T-helper 1 cell treated with Interleukin-12 subunit alpha and Interleukin-12 subunit beta and Interleukin-4 antibody, amounts not matched to agents 30 μg/mL and 1 μg/mL, for 36 hours (primary cell): ENCODE measurements around the gene CDON.
A peak's percentile ranks its signal among the peaks of the same experiment; 100 is the strongest.

ENCODE experiments used
- H3K27ac Mint-ChIP-seq: one replicate; pipeline ENCODE4 v1.8.0; 2021; ENCODE audit warnings: mild to moderate bottlenecking, mixed read lengths
- H3K27me3 Mint-ChIP-seq: one replicate; pipeline ENCODE4 v1.8.0; 2021; ENCODE audit warnings: low read depth, mixed read lengths
- H3K36me3 Mint-ChIP-seq: one replicate; pipeline ENCODE4 v1.8.0; 2021; ENCODE audit warnings: low read depth, mixed read lengths
- H3K4me1 Mint-ChIP-seq: one replicate; pipeline ENCODE4 v1.8.0; 2021; ENCODE audit warnings: low read depth, mixed read lengths
- H3K4me3 Mint-ChIP-seq: one replicate; pipeline ENCODE4 v1.8.0; 2021; ENCODE audit warnings: mild to moderate bottlenecking, moderate library complexity, mixed read lengths
- H3K9me3 Mint-ChIP-seq: one replicate; pipeline ENCODE4 v1.8.0; 2021; ENCODE audit warnings: mixed read lengths

Gene CDON

DNA sequence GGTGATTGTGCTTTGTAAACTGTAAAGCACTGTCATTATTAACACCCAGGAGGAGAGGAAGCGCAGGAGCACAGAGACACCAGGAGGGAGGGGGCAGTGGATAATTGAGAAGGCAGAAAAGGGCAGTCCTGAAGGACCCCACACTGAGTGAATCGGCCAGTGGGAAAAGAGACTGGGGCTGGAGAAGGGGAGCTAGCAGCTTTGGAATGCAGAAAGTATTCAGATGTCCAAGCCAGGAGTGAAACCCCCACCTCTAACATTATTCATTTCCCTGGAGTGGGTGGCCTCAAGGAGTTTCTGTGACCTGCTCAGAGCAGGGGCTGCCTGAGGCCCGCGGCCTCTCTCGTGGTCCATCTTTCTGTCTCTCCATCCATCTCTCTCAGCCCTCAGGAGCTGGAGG, 38.0 kb upstream of the CDON start:
- H3K4me3 Mint-ChIP-seq: no peak overlapping the region
- H3K36me3 Mint-ChIP-seq: no peaks in the 10 kb centered on the region
- H3K27ac Mint-ChIP-seq: no peak overlapping the region
- no peaks in the 10 kb centered on the region for H3K4me1 Mint-ChIP-seq
- H3K27me3 Mint-ChIP-seq: no peaks in the 10 kb centered on the region
- no peaks in the 10 kb centered on the region for H3K9me3 Mint-ChIP-seq

DNA sequence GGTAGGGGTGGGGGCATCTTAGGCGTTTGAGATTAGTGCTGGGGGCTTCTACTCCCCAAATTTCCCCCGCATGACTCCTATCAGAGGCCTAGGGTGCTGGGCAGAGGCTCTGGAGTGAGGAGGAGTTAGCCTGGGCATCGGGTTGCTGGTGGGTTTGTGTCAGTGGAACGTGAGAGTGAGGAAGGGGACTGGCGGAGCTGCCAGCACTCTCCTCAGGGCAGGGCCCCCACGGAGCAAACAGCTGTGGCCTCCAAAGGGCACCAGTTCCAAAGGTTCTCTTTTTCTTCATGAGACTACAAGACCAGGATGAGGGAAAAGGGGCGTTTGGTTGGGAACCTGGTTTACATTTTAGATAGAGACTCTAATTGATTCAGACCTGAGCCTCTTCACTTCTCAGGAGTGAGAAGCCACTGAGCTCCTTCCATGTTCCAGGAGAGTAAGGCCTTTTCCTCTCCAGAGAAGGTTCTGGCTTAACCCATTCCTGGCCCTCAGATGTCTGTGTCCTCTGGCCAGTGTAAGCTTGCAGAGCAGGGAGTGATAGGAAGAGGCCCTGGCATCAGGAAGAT, 35.6 kb upstream of the CDON start:
- H3K27me3 Mint-ChIP-seq: peaks cover 3% of the 10 kb centered on the region
- no peaks in the 10 kb centered on the region for H3K36me3 Mint-ChIP-seq
- H3K4me1 Mint-ChIP-seq: no peaks in the 10 kb centered on the region
- no peaks in the 10 kb centered on the region for H3K9me3 Mint-ChIP-seq
- no peak overlapping the region for H3K4me3 Mint-ChIP-seq
- no peak overlapping the region for H3K27ac Mint-ChIP-seq

DNA sequence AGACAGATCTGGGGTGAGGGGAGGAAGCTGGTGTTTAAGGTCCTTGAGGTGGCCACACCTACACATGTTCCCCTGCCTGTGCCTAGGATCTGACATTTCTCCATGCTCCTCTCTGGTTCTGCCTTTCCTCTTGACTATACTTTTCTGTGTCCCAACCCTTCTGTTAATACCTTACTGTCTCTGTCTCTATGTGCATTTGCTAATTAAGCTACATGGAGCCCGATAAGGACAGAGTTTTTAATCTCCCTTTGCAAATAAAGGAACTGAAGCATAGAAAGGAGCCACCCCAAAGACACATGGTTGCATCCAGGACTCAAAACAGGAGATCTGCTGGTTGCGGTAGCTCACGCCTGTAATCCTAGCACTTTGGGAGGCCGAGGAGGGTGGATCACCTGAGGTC, 33.1 kb upstream of the CDON start:
- Mint-ChIP-seq H3K4me1 (no peaks in the 10 kb centered on the region), H3K27me3 (peaks cover 3% of the 10 kb centered on the region), H3K9me3 (no peaks in the 10 kb centered on the region), H3K4me3 (no peak overlapping the region), H3K27ac (no peak overlapping the region), H3K36me3 (no peaks in the 10 kb centered on the region)

DNA sequence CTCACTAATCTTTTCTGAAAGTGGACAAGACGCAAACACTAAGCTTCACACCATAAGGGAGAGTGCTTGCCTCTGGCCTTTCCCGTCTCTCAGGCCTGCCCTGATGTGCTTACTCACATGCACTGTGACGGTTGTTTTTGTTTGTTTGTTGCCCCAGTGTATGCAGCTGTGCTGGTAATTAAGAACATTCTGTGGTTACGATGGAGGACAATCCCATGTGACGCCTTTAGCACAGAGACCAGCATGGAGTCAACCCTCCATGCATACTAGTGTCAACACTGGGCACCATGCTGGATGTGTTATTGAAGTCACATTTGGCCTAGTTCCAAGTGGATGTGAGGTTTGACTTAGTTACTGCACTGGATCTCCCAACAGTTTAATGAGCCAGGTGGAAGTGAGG, 27.8 kb upstream of the CDON start:
- H3K4me1 Mint-ChIP-seq: no peaks in the 10 kb centered on the region
- no peak overlapping the region for H3K27ac Mint-ChIP-seq
- peaks cover 3% of the 10 kb centered on the region for H3K27me3 Mint-ChIP-seq
- H3K36me3 Mint-ChIP-seq: no peaks in the 10 kb centered on the region
- no peak overlapping the region for H3K4me3 Mint-ChIP-seq
- H3K9me3 Mint-ChIP-seq: no peaks in the 10 kb centered on the region

DNA sequence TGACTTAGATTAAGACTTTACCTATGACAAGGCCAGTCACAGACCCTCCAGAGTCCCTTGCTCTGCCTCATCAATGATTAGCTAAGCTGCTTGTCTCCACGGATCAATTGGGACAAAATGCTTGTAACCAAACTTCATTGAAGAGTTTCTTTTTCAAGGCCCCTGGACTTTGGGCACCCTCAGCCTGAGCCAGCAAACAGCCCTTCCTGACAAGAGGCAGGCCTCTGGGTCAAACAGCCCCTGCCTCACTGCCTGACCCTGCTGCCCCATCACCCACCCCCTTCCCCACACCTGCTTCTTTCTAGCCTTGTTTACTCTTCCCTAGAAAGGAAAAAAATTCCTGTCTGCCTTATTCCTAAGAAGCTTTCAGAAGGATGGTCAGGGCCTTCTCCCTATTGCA, 26.3 kb upstream of the CDON start:
- peaks cover 3% of the 10 kb centered on the region for H3K27me3 Mint-ChIP-seq
- no peaks in the 10 kb centered on the region for H3K9me3 Mint-ChIP-seq
- peaks cover 5% of the 10 kb centered on the region for H3K4me1 Mint-ChIP-seq
- H3K36me3 Mint-ChIP-seq: no peaks in the 10 kb centered on the region
- no peak overlapping the region for H3K27ac Mint-ChIP-seq
- no peak overlapping the region for H3K4me3 Mint-ChIP-seq

DNA sequence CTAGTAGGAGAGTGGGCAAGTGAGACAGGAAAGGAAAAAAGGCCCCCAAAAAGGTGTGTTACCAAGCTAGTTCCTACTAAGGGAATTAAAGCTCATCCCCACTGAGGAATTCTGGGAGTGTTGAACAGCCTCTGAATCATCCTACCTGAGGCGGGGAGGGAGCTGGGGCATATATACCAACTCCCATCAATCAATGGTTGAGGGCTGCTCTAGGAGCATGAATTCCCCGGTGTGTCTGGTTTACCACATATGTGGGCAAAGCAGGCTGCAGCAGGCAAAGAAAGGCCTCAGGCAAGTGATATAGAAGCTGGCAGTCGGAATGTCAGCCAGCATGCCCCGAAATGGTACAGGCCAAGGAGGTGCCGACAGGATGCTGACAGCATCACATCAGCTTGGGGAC, 23.6 kb upstream of the CDON start:
- no peak overlapping the region for H3K4me3 Mint-ChIP-seq
- no peak overlapping the region for H3K27ac Mint-ChIP-seq
- H3K4me1 Mint-ChIP-seq: peaks cover 15% of the 10 kb centered on the region

DNA sequence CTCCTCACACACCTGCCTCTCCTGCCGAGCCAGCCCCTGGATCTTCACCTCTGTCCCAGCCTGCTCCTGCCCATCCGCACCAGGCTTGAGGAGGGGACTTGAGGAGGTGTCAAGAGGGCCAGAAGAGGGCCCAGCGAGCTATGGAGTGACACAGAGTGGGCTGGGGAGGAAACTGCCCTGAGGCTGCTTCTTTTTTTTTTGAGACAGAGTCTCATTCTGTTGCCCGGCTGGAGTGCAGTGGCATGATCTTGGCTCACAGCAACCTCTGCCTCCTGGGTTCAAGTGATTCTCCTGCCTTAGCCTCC, 21.9 kb upstream of the CDON start:
- no peaks in the 10 kb centered on the region for H3K36me3 Mint-ChIP-seq
- no peak overlapping the region for H3K4me3 Mint-ChIP-seq
- H3K27me3 Mint-ChIP-seq: no peaks in the 10 kb centered on the region
- H3K27ac Mint-ChIP-seq: peak overlapping the region; percentile 82
- H3K4me1 Mint-ChIP-seq: peaks cover 15% of the 10 kb centered on the region
- no peaks in the 10 kb centered on the region for H3K9me3 Mint-ChIP-seq

More for the DNA sequence above, 23.6 kb upstream of the CDON start:
- H3K9me3 Mint-ChIP-seq: no peaks in the 10 kb centered on the region
- H3K27me3 Mint-ChIP-seq: no peaks in the 10 kb centered on the region
- H3K36me3 Mint-ChIP-seq: no peaks in the 10 kb centered on the region

DNA sequence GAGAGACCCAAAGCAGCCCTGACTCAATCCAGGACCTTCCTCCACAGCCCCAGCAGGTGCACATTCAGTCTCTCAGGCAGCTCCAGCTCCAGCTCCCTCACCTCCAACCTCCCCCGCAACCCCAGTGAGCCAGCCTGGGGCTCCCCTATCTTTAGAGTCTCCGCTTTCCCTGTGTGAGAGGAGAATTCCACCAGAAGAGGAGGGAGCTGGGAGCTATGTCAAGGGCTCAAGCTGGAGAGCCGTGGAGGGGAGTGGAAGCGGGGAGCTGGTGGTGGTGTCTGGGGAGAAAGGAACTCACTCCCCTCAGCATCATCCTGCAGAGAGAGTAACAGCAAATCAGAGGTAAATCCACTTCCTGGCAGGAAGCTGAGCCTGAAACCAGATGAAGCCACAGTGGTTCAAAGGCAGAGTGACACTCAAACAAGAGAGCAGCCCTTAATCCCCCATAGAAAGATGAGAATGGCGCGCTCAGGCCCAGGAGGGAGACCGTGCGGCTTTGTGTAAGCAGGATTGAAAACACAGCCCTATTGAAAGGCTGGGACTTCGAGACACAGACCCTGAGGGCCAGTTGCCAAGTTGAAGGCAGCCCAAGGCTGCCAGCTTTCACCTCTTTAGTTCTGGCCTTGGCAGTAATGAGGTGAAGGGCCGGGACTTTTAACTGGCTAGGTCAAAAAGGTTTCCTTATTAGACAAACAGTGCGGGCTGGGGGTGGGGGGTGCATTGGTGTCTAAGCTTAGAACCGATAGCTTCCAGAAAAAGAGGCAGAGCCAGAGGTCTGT, 21.4 kb upstream of the CDON start:
- Mint-ChIP-seq H3K27ac (peak overlapping the region; percentile 82), H3K36me3 (no peaks in the 10 kb centered on the region), H3K27me3 (no peaks in the 10 kb centered on the region), H3K9me3 (no peaks in the 10 kb centered on the region), H3K4me1 (peaks cover 15% of the 10 kb centered on the region), H3K4me3 (peak overlapping the region; percentile 55)

DNA sequence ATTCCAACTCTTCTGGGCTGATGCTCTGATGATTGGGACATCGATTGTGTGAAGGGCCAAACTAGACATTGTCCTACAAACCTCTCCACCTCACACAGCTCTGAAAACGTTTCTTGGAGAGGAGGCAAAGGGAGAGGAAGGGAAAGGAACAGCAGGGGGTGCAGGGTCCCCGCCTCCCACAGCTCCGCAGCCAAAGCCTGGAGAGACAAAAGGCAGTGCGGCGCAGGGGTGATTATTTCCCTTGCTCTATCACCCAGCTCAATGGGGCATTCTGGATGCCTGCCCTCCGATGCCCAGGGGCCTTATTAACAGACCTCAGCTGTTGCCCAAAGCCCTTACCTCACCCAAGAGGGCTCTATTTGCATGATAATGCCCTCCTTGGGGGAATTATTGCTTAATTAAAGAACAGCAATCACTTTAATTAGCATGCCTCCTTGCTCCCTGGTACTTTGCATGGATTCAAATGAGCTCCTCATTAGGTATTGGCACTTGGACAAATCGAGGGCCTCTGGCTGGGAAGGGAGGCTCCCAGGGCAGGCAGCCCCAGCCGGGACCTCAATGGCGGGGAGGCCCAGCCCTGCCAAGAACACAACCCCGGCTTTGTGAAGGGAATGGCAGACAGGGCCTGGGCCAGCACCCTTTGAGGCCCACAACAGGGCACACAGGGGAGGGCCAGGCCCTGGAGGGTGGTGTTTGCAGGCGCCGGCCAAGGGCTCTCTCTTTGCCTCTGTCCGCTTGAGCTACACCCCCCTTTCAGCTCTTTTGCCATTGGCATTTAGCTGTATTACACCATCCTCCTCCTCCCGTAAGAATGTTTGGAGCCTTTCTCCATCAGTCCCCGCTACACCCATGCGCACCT, 19.8 kb upstream of the CDON start:
- Mint-ChIP-seq H3K9me3 (no peaks in the 10 kb centered on the region), H3K27ac (no peak overlapping the region), H3K4me3 (no peak overlapping the region)

DNA sequence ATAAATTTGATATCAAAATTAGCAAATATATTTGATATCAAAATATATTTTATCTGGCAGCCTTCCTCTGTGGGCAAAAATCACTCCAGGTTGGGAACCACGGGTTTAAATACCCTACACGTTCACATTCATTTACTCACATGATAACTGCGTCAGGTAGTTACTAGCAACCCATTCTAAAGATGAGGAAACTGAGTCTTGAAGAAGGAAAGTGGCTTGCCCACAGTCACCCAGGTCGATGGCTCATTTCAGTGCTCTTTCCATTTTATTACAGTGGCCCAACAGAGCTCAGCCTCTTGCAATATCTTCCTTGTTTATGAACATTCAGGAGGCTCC, 19.2 kb upstream of the CDON start:
- Mint-ChIP-seq H3K27ac (no peak overlapping the region), H3K4me1 (peaks cover 15% of the 10 kb centered on the region), H3K27me3 (no peaks in the 10 kb centered on the region), H3K36me3 (no peaks in the 10 kb centered on the region), H3K9me3 (no peaks in the 10 kb centered on the region), H3K4me3 (no peak overlapping the region)

More for the DNA sequence above, 19.8 kb upstream of the CDON start:
- H3K27me3 Mint-ChIP-seq: no peaks in the 10 kb centered on the region
- no peaks in the 10 kb centered on the region for H3K36me3 Mint-ChIP-seq
- peaks cover 15% of the 10 kb centered on the region for H3K4me1 Mint-ChIP-seq

DNA sequence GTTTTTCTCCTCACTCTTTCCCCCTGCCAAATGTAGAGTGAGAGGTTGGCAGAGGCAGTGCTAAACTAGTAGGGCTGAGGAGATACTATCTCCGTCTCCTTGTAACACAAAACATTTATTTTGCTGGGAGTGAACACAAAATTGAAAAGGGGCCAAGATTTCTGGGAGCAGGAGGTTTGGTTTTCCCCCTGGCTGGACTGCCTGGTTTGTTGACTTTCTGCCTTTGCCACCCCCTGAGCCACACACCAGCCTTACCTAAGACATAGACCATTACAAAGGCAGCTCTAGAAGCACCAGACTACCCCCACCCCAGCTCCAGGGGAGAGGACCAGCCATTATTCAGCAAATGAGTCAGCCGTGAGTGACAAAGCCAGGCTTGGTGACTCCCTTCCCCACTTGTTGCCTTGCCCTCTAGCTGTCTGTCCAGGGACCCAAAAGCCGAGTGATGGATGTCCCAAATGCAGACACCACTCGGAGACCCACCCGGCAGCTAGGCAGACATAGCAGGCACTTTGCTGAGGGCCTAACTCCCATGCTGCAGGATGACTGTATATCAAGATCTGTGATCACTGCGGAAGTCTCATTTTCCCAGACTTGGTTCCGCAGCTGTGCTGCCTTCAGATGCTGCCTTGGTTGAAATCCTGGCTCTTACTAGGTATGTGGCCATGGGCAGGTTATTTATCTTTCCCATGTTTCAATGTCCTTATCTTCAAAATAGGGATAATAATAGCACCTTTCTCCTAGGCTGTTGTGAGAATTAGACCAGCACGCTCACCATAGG, 17.7 kb upstream of the CDON start:
- Mint-ChIP-seq H3K9me3 (no peaks in the 10 kb centered on the region), H3K27me3 (peaks cover 3% of the 10 kb centered on the region), H3K4me3 (no peak overlapping the region), H3K27ac (no peak overlapping the region), H3K36me3 (no peaks in the 10 kb centered on the region), H3K4me1 (peaks cover 15% of the 10 kb centered on the region)

DNA sequence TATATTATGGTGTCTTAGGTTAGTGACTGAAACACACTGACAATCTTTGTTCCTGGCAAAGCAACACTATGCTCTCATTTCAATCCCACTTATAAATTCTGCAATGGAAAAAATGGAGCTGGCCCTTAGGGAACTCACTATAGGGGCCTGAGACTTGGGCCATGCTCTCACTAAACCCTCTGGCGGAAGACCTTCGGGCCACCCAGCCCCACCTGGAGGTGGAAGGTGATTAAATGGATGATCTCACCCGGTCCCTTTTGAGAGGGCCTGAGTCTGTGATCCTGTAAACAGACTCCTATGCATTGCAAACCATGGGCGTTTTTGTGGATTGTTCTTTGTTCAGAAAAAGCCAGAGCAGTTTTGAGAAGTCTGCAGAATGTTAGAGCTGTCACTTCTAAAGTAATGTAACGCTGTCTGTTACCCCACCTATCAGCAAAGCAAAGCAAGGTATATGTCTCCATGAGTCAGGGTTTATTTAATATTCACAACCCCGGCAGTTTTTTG, 17.0 kb upstream of the CDON start:
- H3K4me3 Mint-ChIP-seq: no peak overlapping the region
- no peaks in the 10 kb centered on the region for H3K36me3 Mint-ChIP-seq
- H3K27me3 Mint-ChIP-seq: peaks cover 9% of the 10 kb centered on the region
- H3K4me1 Mint-ChIP-seq: peaks cover 15% of the 10 kb centered on the region
- no peak overlapping the region for H3K27ac Mint-ChIP-seq
- H3K9me3 Mint-ChIP-seq: no peaks in the 10 kb centered on the region

DNA sequence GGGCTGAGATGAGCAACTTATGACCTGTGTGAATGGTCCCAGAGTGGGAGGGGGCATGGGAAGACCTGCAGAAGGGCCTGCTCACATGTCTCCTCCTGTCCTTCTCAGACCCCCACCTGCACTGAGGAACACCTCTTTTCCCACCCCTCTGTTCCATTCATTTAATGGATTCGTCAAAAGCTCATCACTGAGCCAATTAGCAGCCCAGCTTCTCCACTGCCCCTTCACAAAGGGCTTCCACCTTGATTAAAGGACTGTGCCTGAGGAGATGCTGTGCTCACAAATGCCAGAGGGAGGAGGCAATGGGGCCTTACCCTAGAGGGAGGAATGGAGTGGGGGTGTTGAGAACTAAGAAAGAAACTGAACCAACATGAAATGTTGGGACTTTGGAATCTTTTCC, 14.0 kb upstream of the CDON start:
- Mint-ChIP-seq H3K4me1 (no peaks in the 10 kb centered on the region), H3K27ac (no peak overlapping the region), H3K27me3 (peaks cover 13% of the 10 kb centered on the region), H3K36me3 (no peaks in the 10 kb centered on the region), H3K4me3 (no peak overlapping the region), H3K9me3 (no peaks in the 10 kb centered on the region)

DNA sequence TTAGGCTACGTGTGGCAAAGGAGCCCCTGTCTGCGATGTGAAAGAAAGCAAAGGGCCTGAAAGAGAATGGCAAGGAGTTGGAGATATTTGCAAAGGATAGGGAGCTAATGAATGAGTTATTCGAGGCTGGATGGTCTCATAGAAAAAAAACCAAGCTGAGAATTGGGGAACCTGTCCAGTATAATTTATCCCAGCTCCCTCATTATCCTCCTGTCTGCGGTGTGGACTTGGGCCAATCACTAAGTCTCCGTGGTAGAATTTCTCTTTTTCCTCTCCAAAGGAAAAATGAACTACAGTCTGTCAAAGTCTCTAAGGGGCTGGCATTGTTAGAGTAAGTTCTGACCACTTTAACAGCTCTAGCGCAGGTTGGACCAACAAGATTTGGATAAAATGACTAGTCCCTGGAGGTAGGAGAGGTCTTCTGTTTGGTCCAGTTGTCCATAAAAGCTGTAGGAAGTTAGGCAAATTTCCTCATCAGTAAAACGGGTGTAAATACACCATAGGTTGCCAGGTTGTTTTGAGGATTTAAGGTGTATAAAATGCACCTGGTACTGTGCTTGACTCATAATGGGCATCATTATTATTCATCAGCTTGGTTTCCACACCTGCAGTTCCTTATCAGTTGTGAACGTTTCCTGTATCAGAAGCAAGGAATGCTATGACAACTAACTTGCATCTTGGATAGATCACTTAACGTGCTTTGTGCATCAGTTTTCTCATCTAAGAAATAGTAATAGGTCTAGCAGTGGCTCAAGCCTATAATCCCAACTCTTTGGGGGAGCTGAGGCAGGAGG, 10.3 kb upstream of the CDON start:
- Mint-ChIP-seq H3K36me3 (no peaks in the 10 kb centered on the region), H3K9me3 (no peaks in the 10 kb centered on the region), H3K27ac (no peak overlapping the region), H3K27me3 (peaks cover 28% of the 10 kb centered on the region), H3K4me3 (no peak overlapping the region), H3K4me1 (no peaks in the 10 kb centered on the region)
